B cell (primary cell): Measurements from ENCODE around the gene MC4R. TPM values are rescaled to one million over a fixed set of nuclear protein-coding genes. Genes with fewer than 3 reads are reported as not detected.

Experiments used
- ATAC-seq: fragments of 200-7000 bp; cut with Tn5 transposase; one replicate; pipeline ENCODE4 v1.10.0; 2021; ENCODE audit warnings: low read depth, mild to moderate bottlenecking, moderate number of reproducible peaks, moderate library complexity
- CTCF ChIA-PET: fragments of 350-600 bp; sonication (Branson Sonifier 250); formaldehyde crosslinking; loops from one replicate; lab custom pipeline; 2021; ENCODE audit warnings: antibody characterized with exemption, inconsistent platforms; lab: Charles Lee
- POLR2A ChIA-PET: fragments of 350-600 bp; sonication (Branson Sonifier 250); formaldehyde crosslinking; loops from one replicate; lab custom pipeline; 2021; ENCODE audit warnings: antibody characterized with exemption; lab: Charles Lee
- DNase-seq: peaks from one replicate; pipeline ENCODE4 v3.0.0; 2013
- H2AFZ ChIP-seq: 2 replicates; pipeline ENCODE4 v1.6.1; 2012; ENCODE audit warnings: mild to moderate bottlenecking, low read depth, low read length; ENCODE audit not compliant: insufficient read depth, poor library complexity, severe bottlenecking
- H3K27ac ChIP-seq, 2 donors: 1 replicate in 1 of 2; 2 replicates in 1 of 2; pipeline ENCODE4 v1.5.1; 2012 to 2013; ENCODE audit warnings: low read length in 2 of 2, mild to moderate bottlenecking in 2 of 2, moderate library complexity in 1 of 2
- H3K27me3 ChIP-seq, 4 experiments: fragments of 200-600 bp in 1 of 4; sonication (generic) in 1 of 4; replicated peaks in 1 of 4; 1 replicate in 2 of 4; 2 replicates in 2 of 4; pipeline versions ENCODE4 v1.6.1 to v1.7.0; 2013 to 2016; ENCODE audit warnings: low read length in 3 of 4, mild to moderate bottlenecking in 2 of 4, mixed read lengths in 1 of 4, moderate library complexity in 1 of 4; ENCODE audit not compliant: insufficient read depth in 4 of 4, control insufficient read depth in 3 of 4; ENCODE audit errors: control extremely low read depth in 1 of 4
- H3K36me3 ChIP-seq, 2 experiments: replicated peaks in 1 of 2; 1 replicate in 1 of 2; 2 replicates in 1 of 2; pipeline versions ENCODE4 v1.6.1 to v1.7.1; 2013; ENCODE audit warnings: low read length in 1 of 2; ENCODE audit not compliant: insufficient read depth in 2 of 2, control insufficient read depth in 1 of 2; ENCODE audit errors: control extremely low read depth in 1 of 2, extremely low read depth in 1 of 2
- H3K4me1 ChIP-seq, 2 donors: fragments of 200-600 bp in 1 of 2; sonication (generic) in 1 of 2; 1 replicate in 1 of 2; 2 replicates in 1 of 2; pipeline versions ENCODE4 v1.5.1 to v1.6.1; 2013 to 2017; ENCODE audit warnings: low read length in 2 of 2; ENCODE audit not compliant: control insufficient read depth in 2 of 2, insufficient read depth in 2 of 2
- H3K4me2 ChIP-seq: replicated peaks from 2 replicates; pipeline ENCODE3; 2012; ENCODE audit warnings: mild to moderate bottlenecking, low read depth, low read length; ENCODE audit not compliant: poor library complexity, severe bottlenecking
- H3K4me3 ChIP-seq, 5 experiments: fragments of 200-600 bp in 1 of 5; sonication (generic) in 1 of 5; 1 replicate in 3 of 5; 2 replicates in 2 of 5; pipeline versions ENCODE4 v1.5.1 to v1.7.0; 2011 to 2016; ENCODE audit warnings: low read length in 4 of 5, mild to moderate bottlenecking in 4 of 5, low read depth in 2 of 5, control low read depth in 1 of 5, moderate library complexity in 1 of 5; ENCODE audit not compliant: insufficient read depth in 1 of 5; ENCODE audit errors: control extremely low read depth in 1 of 5, extremely low read depth in 1 of 5
- H3K79me2 ChIP-seq: fragments of 200-600 bp; sonication (generic); one replicate; pipeline ENCODE4 v1.6.0; 2016; ENCODE audit warnings: low read length; ENCODE audit not compliant: control insufficient read depth, insufficient read depth
- H3K9ac ChIP-seq: fragments of 200-600 bp; sonication (generic); 2 replicates; pipeline ENCODE4 v1.6.1; 2017; ENCODE audit warnings: mild to moderate bottlenecking, low read length, moderate library complexity
- H3K9me3 ChIP-seq, 3 donors: one replicate each; pipeline versions ENCODE4 v1.6.1 to v1.7.1; 2013; ENCODE audit warnings: low read length in 2 of 3; ENCODE audit not compliant: control insufficient read depth in 2 of 3, insufficient read depth in 1 of 3; ENCODE audit errors: control extremely low read depth in 1 of 3
- H4K20me1 ChIP-seq: 2 replicates; pipeline ENCODE4 v1.6.0; 2012; ENCODE audit warnings: mild to moderate bottlenecking, low read length; ENCODE audit not compliant: insufficient read depth, control insufficient read depth, poor library complexity, severe bottlenecking
- H3K27ac Mint-ChIP-seq: one replicate; pipeline ENCODE4 v1.8.0; 2021; ENCODE audit warnings: mixed read lengths
- H3K27me3 Mint-ChIP-seq: one replicate; pipeline ENCODE4 v1.8.0; 2021; ENCODE audit warnings: mixed read lengths
- H3K4me1 Mint-ChIP-seq: one replicate; pipeline ENCODE4 v1.8.0; 2021; ENCODE audit warnings: mixed read lengths
- H3K4me3 Mint-ChIP-seq: one replicate; pipeline ENCODE4 v1.8.0; 2021; ENCODE audit warnings: mixed read lengths
- H3K9me3 Mint-ChIP-seq: one replicate; pipeline ENCODE4 v1.8.0; 2022; ENCODE audit warnings: mixed read lengths; ENCODE audit not compliant: insufficient read depth
- CTCF ChIP-seq: fragments of 200-600 bp; IDR thresholded peaks from one replicate; pipeline ENCODE4 v1.8.0; 2022; ENCODE audit warnings: antibody characterized with exemption, mild to moderate bottlenecking
- EZH2 ChIP-seq: IDR thresholded peaks from 2 replicates; pipeline ENCODE4 v1.6.1; 2012; ENCODE audit warnings: borderline replicate concordance, low read depth, mild to moderate bottlenecking, moderate library complexity, low read length; ENCODE audit not compliant: insufficient read depth, poor library complexity, severe bottlenecking
- whole genome bisulfite sequencing: methylation state at CpG from one replicate; pipeline ENCODE4 v1.1.5; 2013; ENCODE audit warnings: missing lambda C conversion rate; ENCODE audit not compliant: insufficient coverage; 5-methylcytosine and 5-hydroxymethylcytosine counted together
- intact Hi-C: fragments of 100-400 bp; cut with micrococcal nuclease; formaldehyde crosslinking; loops from one replicate; pipeline ENCODE4 v1.10.0; 2022
- polyA plus RNA-seq: library from polyadenylated mRNA; depleted of rRNA; stranded (reverse); fragments of >200 nt; gene quantifications from 2 replicates; pipeline ENCODE4 v1.2.3, GENCODE V29; 2012
- total RNA-seq, 2 donors: library from RNA; stranded (reverse); fragments of 120-200 nt in 1 of 2; gene quantifications; 1 replicate in 1 of 2; 2 replicates in 1 of 2; pipeline versions ENCODE4 v1.2.3 to v1.2.4, GENCODE V29; 2013 to 2022

The MC4R gene
- total and polyA plus RNA-seq, 2 donors (not counting 1 experiment from before 2014, with no cell fraction given) = not detected

GRCh38 chr18:60331890-60332289 lies 40.7 kb downstream of the MC4R start:
- H3K27me3 Mint-ChIP-seq = no peaks in the 10 kb centered on the region
- Histone ChIP-seq H3K4me3 (no peak overlapping the region), H3K27me3 (no peaks in the 10 kb centered on the region), H3K9ac (no peak overlapping the region), H3K4me2 (no peak overlapping the region), H3K79me2 (no peaks in the 10 kb centered on the region), H4K20me1 (no peaks in the 10 kb centered on the region), H3K9me3 (peaks cover 0 to 9% (median 0%) of the 10 kb centered on the region in 3 donors), H2AFZ (no peak overlapping the region), H3K36me3 (no peaks in the 10 kb centered on the region), H3K4me1 (no peaks in the 10 kb centered on the region), H3K27ac (no peak overlapping the region)
- H3K9me3 Mint-ChIP-seq = peaks cover 2% of the 10 kb centered on the region
- H3K27ac Mint-ChIP-seq = no peak overlapping the region
- ATAC-seq (no peak), DNase-seq (no peak)
- no peaks in the 10 kb centered on the region for H3K4me1 Mint-ChIP-seq
- 77% methylated on average over 5 of the region's 6 CpGs for WGBS
- TF ChIP-seq EZH2 (no peak), CTCF (no peak)
- ChIA-PET CTCF (no interaction called here), POLR2A (no interaction called here)
- H3K4me3 Mint-ChIP-seq = no peak overlapping the region
- intact Hi-C loops = no loop called here

GRCh38 chr18:60329131-60329530 lies 43.4 kb downstream of the MC4R start:
- no peak overlapping the region for H3K9ac ChIP-seq
- H3K4me2 ChIP-seq = no peak overlapping the region
- H3K4me3 Mint-ChIP-seq = no peak overlapping the region
- no peaks in the 10 kb centered on the region for H4K20me1 ChIP-seq
- H3K4me3 ChIP-seq = no peak overlapping the region
- CTCF ChIA-PET = no interaction called here
- H3K36me3 ChIP-seq = no peaks in the 10 kb centered on the region
- POLR2A ChIA-PET = no interaction called here
- H3K27me3 ChIP-seq = no peaks in the 10 kb centered on the region
- TF ChIP-seq CTCF = no peak
- TF ChIP-seq EZH2 = no peak
- H3K4me1 ChIP-seq = no peaks in the 10 kb centered on the region
- no peaks in the 10 kb centered on the region for H3K79me2 ChIP-seq
- H3K4me1 Mint-ChIP-seq = no peaks in the 10 kb centered on the region
- H3K9me3 ChIP-seq = peaks cover 0 to 9% (median 0%) of the 10 kb centered on the region in 3 donors
- intact Hi-C loops = no loop called here
- peaks cover 2% of the 10 kb centered on the region for H3K9me3 Mint-ChIP-seq
- DNase-seq (no peak), ATAC-seq (no peak)
- no peak overlapping the region for H3K27ac ChIP-seq
- no peak overlapping the region for H3K27ac Mint-ChIP-seq
- no peaks in the 10 kb centered on the region for H3K27me3 Mint-ChIP-seq
- no peak overlapping the region for H2AFZ ChIP-seq
